GM19467 (cell line): ENCODE data around the gene EXO1.

Experiments
- ATAC-seq: cut with Tn5 transposase; IDR thresholded peaks from one replicate; pipeline ENCODE4 v1.9.1; 2021; ENCODE audit warnings: mild to moderate bottlenecking, moderate library complexity; ENCODE audit not compliant: unreplicated experiment

EXO1 gene

GRCh38 chr1:241881440-241881839 is 33.4 kb downstream of the EXO1 start:
- no peak for ATAC-seq

DNA sequence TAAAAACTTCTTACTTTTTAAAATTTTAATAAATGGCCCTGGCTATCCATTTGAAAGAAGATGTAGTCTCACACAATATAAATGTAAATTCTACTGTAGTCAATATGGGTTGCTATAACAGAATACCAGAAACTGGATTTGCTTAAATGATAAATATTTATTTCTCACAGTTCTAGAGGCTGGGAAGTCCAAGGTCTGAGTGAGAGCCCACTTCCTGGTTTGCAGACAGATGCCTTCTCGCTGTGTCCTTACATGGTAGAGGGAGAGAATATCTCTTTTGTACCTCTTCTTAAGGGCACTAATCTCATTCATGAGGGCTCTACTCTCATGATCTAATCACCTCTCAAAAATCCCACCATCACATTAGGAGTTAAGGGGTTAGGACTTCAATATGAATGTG is 35.2 kb downstream of the EXO1 start:
- no peak for ATAC-seq

GRCh38 chr1:241888232-241888631 is 40.2 kb downstream of the EXO1 start:
- ATAC-seq, result no peak

DNA sequence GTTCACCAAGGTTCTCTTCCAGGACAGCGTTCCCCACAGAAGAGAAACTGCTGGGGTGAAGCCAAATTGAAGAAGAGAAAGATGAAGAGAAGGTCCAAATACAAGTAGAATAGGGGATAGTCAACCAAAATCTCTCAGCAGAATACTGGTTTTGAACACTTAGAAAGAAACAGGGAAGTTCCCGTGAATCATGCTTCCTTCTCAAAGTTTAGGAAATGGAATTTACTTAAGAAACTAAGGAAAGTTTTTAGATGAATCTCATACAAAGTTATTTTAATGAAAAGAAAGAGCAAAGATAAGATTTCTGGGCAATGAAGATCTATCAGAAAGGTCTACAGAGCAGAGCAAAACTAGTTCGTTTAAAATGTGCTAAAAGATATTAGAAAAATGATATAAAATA is 43.3 kb downstream of the EXO1 start:
- no peak for ATAC-seq

DNA sequence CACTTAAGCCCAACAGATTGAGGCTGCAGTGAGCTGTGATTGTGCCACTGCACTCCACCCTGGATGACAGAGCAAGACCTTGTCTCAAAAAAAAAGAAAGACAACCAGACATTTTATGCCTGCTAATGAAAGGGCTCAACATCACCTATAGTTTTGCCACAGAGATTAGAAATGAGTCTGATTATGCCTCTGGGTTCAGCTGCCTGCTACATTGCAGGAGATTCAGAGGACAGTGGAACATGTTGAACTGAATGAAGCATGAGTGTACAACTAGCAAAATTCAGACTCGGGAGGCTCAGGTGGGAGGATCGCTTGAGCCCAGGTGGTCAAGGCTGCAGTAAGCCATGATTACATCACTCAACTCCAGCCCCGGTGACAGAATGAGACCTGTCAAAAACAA is 46.0 kb downstream of the EXO1 start:
- ATAC-seq, result no peak

DNA sequence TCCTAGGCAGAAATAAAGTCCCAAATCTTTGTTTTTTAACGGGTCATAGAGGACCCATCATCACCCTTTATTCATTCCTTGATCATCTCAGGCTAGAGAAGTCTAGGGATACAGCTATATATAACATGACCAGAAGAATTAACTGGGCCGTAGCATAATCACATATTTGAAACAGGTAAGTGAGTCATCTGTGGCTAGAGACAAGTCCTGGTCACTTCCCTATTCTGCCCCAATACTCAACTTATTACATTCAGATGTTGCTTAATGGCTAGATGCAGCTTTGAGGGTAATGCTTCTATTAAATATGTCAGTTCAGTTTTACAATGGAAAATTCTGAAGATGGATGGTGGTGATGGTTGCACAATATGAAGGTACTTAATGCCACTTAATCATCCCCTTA is 47.0 kb downstream of the EXO1 start:
- no peak for ATAC-seq

GRCh38 chr1:241896670-241896962 is 48.6 kb downstream of the EXO1 start:
- ATAC-seq, result no peak

DNA sequence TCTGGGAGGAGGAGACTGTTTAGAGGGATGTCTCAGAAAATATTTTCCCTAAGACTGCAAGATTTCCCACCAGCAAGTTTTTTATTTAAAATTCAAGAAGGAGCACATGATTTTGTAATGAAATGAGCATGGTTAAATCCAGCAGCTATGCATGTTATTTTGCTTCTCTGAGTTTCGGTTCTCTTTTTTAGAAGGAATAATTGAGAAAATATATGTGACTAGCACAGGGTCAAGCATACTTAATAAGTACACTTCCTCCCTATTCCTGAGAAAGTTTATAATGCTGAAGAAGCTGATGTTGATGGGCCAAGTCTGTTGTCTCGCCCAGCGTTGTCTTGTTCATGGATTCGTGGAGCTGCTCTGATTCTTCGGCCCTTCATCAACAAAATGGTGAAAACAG is 51.2 kb downstream of the EXO1 start:
- no peak for ATAC-seq

DNA sequence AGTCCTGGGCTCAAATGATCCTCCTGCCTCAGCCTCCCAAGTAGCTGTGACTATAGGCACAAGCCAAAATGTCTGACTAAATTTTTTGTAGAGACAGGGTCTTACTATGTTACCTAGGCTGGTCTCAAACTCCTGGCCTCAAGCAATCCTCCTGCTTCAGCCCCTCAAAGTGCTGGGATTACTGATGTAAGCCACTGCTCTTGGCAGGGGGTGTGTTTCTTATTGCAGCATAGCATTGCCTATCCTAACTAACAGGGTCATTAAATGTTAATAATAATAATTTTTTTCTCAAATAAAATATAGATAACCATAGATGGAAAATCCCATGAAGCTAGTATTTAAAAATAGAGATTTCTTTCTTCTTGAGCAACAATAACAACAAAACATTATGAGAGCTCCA is 52.4 kb downstream of the EXO1 start:
- ATAC-seq, result no peak

- no peak for ATAC-seq
These were observed 54.5 kb downstream of the EXO1 start for GRCh38 chr1:241902391-241903065.

- no peak for ATAC-seq
These were observed 68.2 kb downstream of the EXO1 start for GRCh38 chr1:241916196-241916595.

DNA sequence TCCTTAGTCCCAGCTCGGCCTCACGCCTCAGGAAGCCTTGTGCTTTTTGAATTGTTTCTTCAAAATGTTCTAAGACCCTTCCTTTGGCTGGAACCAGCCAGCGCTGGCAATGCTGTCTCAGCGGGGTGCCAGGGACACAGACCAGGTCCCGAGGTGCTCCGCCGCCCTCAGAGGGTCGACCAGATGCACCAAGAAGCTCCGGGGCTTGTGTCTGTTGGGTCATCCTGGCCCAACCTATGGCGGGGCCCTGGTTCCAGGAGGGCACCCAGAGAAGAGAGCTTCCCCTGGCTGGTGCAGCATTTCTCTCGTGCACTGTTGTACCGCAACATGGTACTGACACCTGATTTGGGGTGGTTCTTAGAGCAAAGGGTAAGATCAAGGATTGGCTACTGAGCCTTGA is 69.5 kb downstream of the EXO1 start:
- ATAC-seq, result no peak

GRCh38 chr1:241918879-241919278 is 70.9 kb downstream of the EXO1 start:
- ATAC-seq, result no peak

DNA sequence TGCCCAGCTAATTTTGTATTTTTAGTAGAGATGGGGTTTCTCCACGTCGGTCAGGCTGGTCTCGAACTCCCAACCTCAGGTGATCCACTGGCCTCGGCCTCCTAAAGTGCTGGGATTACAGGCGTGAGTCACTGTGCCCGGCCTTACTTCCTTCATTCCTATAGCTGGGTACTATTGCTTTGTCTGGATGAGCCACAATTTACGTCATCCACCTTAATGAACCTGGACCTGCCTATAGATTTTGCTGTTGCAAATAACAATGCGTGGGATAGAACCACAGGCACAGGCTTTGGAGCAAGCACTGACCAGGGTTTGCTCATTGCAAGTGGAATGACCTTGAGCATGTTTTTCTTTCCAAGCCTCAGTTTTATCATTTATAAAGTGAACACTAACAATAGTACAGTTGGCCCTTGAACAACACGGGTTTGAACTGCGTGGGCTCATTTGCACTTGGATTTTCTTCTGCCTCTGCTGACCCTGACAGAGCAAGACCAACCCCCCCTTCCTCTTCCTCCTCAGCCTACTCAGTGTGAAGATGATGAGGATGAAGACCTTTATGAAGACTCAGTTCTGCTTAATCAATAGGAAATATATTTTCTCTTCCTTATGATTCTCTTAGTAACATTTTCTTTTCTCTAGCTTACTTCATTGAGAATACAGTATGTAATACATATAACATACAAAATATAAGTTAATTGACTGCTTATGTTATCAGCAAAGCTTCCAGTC is 76.2 kb downstream of the EXO1 start:
- no peak for ATAC-seq

DNA sequence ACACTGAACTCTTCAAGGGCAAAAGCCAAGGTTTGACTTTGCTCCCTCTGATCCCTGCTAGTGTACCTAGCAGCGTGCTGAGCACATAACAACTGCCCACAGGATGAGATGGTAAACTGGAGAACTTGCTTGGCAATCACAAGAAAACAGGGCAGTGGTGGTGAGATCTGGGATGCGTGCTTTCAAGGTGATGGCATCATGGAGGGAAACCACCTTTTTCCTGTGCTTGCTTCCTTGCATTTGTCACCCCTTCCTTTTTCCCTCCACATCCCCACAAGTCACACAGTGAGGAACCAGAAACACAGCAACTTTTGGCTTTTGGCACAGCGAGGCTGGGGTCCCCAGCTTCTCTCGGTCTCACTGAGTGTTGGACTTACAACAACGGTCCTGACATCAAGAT is 78.1 kb downstream of the EXO1 start:
- no peak for ATAC-seq

DNA sequence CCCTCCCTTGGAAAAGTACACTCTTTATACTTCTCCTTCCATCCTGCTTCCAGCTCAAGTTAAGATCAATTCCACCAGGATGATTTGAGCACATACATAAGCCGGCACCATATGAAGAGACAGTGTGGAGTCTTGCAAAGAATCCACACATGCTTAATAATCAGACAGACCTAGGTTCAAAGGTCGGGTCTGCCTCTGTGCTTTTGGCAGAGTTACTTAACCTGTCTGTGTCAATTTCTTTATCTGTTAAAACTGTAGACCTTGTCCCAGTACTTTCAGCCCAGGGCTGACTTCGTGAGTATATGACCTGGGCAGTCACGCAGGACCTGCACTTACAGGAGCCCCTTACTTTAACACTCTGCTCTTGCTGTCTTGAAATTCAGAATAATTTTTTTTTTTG is 79.3 kb downstream of the EXO1 start:
- ATAC-seq, result no peak

GRCh38 chr1:241932845-241933244 is 84.8 kb downstream of the EXO1 start:
- no peak for ATAC-seq

GRCh38 chr1:241934201-241934848 is 86.3 kb downstream of the EXO1 start:
- no peak for ATAC-seq

- ATAC-seq, result no peak
These were observed 86.9 kb downstream of the EXO1 start for GRCh38 chr1:241934866-241935265.
